DMS114 treated with DMSO at 0.1 percent for 48 hours (cell line): Measurements from ENCODE around the gene FAM124B.
A peak's percentile ranks its signal among the peaks of the same experiment; 100 is the strongest.
"Not testable (repeated sequence)": the region's sequence is repeated elsewhere in the genome, so short reads cannot be mapped to it uniquely, and the experiment has no call there.

ENCODE experiments used
- DNase-seq: peaks from one replicate; lab custom pipeline; 2025; ENCODE audit not compliant: unreplicated experiment; lab: John Stamatoyannopoulos, UW

FAM124B gene

DNA sequence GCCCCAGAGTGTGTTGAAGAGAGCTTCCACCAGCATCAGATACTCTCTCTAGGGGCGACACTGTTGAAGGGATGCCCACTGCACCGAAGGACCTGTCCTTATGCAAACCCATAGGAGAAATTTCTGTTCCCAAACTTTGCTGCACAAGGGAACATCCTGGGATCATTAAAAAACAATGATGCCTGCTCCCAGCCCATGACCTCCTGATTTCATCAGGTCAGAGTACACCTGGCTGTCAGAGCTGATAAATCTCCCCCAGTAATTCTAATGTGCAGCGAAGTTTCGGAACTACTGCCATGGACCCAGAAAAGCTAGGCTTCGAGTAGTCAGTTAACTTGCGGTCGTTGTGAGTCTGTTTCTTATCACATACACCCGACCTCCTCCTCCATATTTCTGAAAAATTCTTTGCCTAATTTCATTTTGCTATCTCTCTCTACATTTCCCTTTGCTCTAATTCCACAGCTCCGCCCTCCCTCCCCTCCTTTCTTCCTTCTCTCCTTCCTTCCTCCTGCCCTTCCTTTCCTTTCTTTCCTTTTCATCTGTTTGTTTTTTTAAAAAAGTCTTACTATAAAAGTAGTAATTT, 18.8 kb downstream of the FAM124B start:
- no peak for DNase-seq

- not testable (repeated sequence) for DNase-seq
These were observed 19.6 kb downstream of the FAM124B start for GRCh38 chr2:224382280-224382647.

- DNase-seq = no peak
These were observed 20.2 kb downstream of the FAM124B start for GRCh38 chr2:224381521-224382279.

DNA sequence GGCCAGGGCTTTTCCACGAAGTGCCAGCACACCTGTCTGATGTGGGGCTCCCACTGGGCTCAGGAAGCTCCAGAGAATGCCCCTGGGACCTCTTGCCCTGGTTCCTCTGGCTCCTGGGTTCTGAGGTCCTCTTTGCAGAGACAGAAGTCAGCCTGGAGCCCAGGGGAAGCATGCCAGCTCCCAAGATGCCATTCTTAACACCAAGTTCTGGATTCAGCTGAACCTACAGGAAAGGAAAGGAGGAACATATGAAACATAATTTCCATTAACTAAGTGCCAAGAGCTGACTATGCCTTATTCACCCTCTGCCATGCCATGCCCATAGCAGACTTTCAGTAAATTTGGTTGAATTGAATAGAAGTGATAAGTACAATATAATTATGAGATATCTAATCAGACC, 21.9 kb downstream of the FAM124B start:
- DNase-seq = no peak

- no peak for DNase-seq
These were observed 22.7 kb downstream of the FAM124B start for GRCh38 chr2:224379172-224379571.

DNA sequence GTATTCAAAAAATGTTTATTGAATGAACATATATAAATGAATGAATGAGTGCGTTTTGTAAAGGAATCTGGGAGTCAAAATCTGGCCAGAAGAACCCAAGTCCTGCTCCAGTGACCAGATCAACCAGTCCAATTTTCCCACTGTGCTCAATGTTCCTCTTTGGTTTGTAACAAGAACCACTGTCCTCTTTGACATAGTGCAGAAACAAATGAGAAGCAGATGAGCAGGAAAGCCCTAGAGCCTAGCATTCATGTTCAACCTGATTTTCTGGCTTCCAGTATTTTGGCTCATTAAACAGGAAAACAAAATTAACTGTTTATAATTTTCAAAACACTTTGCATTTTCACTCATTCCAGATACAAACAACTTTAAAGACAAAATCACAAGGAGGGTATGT, 23.2 kb downstream of the FAM124B start:
- no peak for DNase-seq

- DNase-seq = no peak
These were observed 23.9 kb downstream of the FAM124B start for GRCh38 chr2:224377751-224378700.

GRCh38 chr2:224372641-224373040, 29.3 kb downstream of the FAM124B start:
- no peak for DNase-seq

GRCh38 chr2:224369028-224369632, 32.8 kb downstream of the FAM124B start:
- DNase-seq = peak; percentile 26

DNA sequence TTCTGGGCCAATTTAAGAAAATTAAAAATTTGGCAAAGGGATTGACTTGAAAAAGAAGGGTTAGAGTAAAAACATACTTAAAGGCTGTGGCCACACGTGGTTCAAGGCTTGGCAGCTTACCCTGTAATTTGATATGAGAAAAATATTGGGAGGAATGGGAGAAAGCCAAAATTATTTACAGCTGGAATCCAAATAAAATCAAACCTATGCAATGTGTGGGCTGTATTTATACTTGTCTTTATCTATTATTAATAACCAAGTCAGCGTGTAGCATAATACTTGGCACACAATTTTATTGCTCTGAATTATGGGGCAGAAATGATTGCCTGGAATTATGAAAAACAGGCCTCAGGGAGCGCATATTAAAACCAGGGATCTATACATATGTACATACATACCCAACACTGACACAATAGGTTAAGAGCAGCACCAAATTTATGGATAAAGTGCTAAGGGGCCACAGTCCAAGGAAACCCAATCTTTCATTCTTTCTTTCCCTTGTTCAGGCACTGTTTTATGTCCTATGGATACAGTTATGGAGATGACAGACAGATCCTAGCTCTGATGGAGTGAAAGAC, 35.6 kb downstream of the FAM124B start:
- no peak for DNase-seq

DNA sequence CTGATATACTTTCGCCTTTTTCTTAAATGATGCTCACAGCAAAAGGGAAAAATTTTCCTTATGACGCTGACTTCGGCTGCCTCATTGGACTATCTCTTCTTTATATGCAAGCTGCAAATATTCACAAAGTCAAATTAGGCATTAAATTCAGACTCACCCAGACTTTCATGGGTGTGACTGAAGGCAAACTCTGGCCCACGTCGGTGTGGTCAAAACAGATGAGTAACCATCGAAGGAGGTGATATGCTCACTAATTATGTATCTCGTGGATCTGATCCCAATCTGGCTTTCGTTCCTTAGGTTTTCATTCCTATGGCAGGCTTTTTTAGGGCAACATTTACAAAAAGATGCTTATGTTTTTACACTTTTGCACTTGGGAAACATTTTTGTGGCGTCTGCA, 36.6 kb downstream of the FAM124B start:
- no peak for DNase-seq

- no peak for DNase-seq
These were observed 38.6 kb downstream of the FAM124B start for GRCh38 chr2:224363281-224363680.

- DNase-seq = no peak
These were observed 39.8 kb downstream of the FAM124B start for GRCh38 chr2:224362094-224362493.

DNA sequence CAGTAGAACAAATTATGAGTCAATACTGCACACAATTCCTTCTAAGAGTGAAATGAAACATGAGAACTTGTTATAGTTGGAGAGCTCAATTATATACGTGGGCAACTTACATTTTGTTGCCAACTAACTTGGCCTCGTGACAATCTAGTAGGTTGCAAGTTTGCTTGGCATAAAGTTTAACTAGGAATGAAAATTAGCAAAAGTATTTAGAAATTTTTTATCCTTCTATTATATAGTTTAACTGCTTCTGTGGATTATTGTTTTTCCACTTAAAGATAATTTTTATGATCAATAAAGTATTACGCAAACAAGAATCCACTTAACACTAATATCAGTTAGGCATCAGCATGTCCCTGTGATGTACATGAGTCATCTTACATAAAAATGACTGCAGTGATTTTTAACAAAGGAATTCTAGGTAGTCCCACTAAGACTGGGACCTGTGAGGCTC, 41.1 kb downstream of the FAM124B start:
- DNase-seq = no peak

DNA sequence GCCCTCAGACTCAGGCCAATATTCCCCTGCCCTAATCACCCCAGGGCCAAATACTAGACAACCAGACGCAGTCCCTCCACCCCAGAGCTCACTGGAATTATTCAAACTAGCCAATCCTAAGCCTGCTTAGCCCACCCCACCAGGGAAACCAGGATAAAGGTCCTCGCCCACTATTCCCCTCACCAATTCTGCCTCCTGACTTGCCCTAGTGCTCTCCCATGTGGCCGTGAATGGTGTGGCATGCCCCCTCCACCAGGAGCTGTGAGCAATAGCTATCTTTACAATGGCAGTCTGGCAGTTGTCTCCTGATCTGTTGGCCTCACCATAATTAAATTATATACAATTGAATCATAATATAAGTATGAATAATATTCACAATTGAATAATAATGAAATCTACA, 42.3 kb downstream of the FAM124B start:
- DNase-seq = no peak

DNA sequence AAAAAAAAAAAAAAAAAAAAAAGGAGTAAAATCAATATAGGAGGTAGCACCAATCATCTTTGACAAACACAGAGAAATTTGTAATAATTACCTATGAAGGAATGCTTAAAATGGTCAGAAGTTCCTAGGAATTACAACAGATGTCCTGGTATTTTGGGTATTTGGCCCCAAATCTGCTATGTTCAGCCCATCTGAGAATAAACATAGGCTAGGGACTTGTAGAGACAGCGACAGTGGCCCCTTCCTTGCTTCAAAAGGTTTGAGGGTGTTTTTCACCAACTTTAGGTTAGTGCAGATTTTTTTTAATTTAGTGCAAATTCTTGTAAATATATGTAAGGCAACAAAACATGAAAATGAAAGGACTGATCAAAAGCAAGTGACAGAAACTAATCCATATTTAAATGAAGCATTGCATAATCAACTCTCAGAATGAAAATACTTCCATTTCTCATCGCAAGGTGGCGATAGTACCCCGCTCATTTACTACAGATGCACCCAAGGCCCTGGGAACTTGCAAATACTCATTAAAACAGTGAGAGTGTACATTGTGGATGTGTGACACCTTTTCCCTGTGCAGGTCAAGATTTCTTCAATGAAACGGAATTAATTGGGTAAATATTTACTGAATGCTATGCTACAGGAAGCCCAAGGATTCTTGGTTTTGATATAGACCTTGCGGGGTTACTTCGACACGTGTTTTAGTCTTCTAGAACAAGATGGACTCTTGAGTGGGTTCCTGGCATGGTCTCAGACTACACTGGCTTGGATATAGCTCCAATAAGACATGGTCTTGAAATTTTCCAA, 44.6 kb downstream of the FAM124B start:
- DNase-seq = peak; percentile 50

- DNase-seq = no peak
These were observed 47.2 kb downstream of the FAM124B start for GRCh38 chr2:224354632-224355211.

- no peak for DNase-seq
These were observed 51.2 kb downstream of the FAM124B start for GRCh38 chr2:224350703-224351102.

DNA sequence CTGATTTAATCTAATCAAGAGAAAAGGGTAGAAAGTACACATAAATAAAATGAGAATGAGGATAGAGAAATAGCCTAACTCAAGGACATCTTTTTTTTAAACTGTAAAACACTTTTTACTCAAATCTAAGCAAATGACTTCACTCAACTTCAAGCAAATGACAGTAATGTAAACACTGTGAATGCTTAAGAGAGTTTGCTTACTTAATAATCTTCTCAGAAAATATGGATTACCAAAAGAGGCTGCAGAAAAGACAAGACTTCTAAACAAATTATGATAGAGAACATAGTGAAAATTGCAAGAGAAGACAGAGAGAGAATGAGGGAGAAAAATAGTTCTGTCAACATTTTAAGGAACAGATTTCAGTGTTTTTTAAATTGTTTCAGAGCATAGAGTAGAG, 52.5 kb downstream of the FAM124B start:
- DNase-seq = no peak
